OCI-LY3 (cell line): ENCODE results near the gene L3MBTL4.

ENCODE experiments used
- EZH2phosphoT487 ChIP-seq: fragments of 200-600 bp; shearing (Covaris generic); IDR thresholded peaks from 2 replicates; pipeline ENCODE4 v1.6.1; 2018; ENCODE audit warnings: antibody characterized with exemption, mixed run types, low read depth
- TF ChIP-seq, protein P1 (sequence below): fragments of 200-600, 300-600 bp; sonication (generic); IDR thresholded peaks from 2 replicates; pipeline ENCODE4 v1.5.1; 2014; ENCODE audit warnings: antibody characterized with exemption, low read length, low read depth

GRCh38 chr18:6396276-6396675 lies 18.4 kb downstream of the L3MBTL4 start:
- TF ChIP-seq, protein P1, sequence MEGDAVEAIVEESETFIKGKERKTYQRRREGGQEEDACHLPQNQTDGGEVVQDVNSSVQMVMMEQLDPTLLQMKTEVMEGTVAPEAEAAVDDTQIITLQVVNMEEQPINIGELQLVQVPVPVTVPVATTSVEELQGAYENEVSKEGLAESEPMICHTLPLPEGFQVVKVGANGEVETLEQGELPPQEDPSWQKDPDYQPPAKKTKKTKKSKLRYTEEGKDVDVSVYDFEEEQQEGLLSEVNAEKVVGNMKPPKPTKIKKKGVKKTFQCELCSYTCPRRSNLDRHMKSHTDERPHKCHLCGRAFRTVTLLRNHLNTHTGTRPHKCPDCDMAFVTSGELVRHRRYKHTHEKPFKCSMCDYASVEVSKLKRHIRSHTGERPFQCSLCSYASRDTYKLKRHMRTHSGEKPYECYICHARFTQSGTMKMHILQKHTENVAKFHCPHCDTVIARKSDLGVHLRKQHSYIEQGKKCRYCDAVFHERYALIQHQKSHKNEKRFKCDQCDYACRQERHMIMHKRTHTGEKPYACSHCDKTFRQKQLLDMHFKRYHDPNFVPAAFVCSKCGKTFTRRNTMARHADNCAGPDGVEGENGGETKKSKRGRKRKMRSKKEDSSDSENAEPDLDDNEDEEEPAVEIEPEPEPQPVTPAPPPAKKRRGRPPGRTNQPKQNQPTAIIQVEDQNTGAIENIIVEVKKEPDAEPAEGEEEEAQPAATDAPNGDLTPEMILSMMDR, result no peak
- no peak for TF ChIP-seq EZH2phosphoT487
